SJSA1 (cell line): ENCODE data around the gene ST6GALNAC3. TPM values are rescaled to one million over a fixed set of nuclear protein-coding genes. Genes with fewer than 3 reads are reported as not detected.
"Not testable (repeated sequence)": the region's sequence is repeated elsewhere in the genome, so short reads cannot be mapped to it uniquely, and the experiment has no call there.

Source experiments
- DNase-seq, 2 experiments: peaks; one replicate each; pipeline ENCODE4 v3.0.0-alpha.2; 2015 to 2020; ENCODE audit warnings: low spot score in 2 of 2, low read depth in 1 of 2
- H3K27ac ChIP-seq: fragments of 250-450 bp; sonication (Bioruptor Pico); 2 replicates; pipeline ENCODE4 v1.5.1; 2020; ENCODE audit warnings: mild to moderate bottlenecking, moderate library complexity
- H3K27me3 ChIP-seq: fragments of 250-450 bp; sonication (Bioruptor Pico); replicated peaks from 2 replicates; pipeline ENCODE4 v1.5.1; 2020; ENCODE audit warnings: mild to moderate bottlenecking, moderate library complexity
- H3K36me3 ChIP-seq: fragments of 250-450 bp; sonication (Bioruptor Pico); 2 replicates; pipeline ENCODE4 v1.5.1; 2020; ENCODE audit warnings: mild to moderate bottlenecking
- H3K4me1 ChIP-seq: fragments of 250-450 bp; sonication (Bioruptor Pico); replicated peaks from 2 replicates; pipeline ENCODE4 v1.6.1; 2021; ENCODE audit warnings: mild to moderate bottlenecking
- H3K4me3 ChIP-seq: fragments of 250-450 bp; sonication (Bioruptor Pico); 2 replicates; pipeline ENCODE4 v1.5.1; 2020; ENCODE audit warnings: mild to moderate bottlenecking
- H3K9me3 ChIP-seq: fragments of 250-450 bp; sonication (Bioruptor Pico); replicated peaks from 2 replicates; pipeline ENCODE4 v1.5.1; 2020; ENCODE audit warnings: mild to moderate bottlenecking
- total RNA-seq: library from RNA; depleted of rRNA; stranded (reverse); fragments of >200 nt; shearing (Covaris generic); gene quantifications from 2 replicates; pipeline ENCODE4 v1.2.3, GENCODE V29; 2014

ST6GALNAC3 gene
- total RNA-seq, 1 experiment from 2014 or later = 5.1 TPM

DNA sequence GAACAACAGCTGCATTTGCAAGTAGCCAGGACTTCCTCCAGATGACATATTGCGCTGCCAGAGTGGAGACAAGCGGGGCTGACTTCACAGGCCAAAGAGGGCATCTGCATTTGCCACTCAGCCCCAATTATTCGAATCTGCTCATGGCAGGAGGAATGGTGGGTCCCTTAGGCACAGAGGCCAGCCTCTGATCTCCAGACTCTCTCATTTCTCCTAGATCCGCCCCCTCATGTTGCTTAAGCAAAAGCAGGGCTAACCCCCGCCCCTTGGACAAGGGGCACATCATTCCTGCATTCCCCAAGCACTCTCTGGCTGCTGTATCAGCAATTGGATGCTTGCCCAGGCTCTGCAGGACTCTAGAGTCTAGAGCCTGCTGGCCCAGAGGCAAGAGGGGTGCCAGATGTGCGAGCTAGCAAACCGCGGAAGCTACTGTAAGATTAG, 262.4 kb downstream of the ST6GALNAC3 start:
- H3K27ac ChIP-seq = no peak overlapping the region

DNA sequence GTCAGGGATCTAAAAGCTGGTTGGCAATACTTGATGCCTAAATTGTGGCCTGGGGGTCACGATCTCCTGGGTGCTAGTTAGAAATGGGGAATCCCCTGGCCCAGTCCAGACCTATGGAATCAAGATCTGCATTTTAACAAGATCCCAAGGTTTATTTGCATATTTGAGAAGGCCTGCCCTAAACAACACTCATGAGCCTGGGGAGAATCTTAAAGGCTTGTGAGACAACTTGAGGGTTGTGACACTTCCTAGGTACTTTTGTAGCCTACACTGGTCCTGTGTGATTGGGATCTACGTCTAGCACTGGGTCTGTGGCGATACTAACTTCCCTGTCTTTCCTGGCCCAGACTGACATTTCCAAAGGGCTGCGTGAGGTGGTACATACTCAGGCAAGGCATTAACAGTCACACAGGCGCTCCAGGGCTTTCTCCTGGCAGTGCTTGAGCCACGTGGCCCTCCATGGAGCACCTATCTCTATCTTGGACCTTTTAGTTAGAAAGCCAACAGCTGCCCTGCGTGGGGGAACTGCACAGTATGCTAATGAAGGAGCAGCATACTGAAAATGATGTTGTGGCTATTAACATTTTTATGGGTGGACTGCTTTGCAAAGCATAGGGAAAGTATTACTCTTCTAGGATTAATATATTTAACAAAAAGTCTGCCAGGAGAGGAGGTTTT, 263.1 kb downstream of the ST6GALNAC3 start:
- Histone ChIP-seq H3K9me3 (no peaks in the 10 kb centered on the region), H3K4me1 (no peaks in the 10 kb centered on the region), H3K4me3 (no peak overlapping the region), H3K27me3 (no peaks in the 10 kb centered on the region), H3K27ac (no peak overlapping the region), H3K36me3 (no peaks in the 10 kb centered on the region)
- DNase-seq = no peak

More for the DNA sequence above, 262.4 kb downstream of the ST6GALNAC3 start:
- no peak overlapping the region for H3K4me3 ChIP-seq
- no peak for DNase-seq
- H3K9me3 ChIP-seq = no peaks in the 10 kb centered on the region
- no peaks in the 10 kb centered on the region for H3K27me3 ChIP-seq
- H3K36me3 ChIP-seq = no peaks in the 10 kb centered on the region
- no peaks in the 10 kb centered on the region for H3K4me1 ChIP-seq

DNA sequence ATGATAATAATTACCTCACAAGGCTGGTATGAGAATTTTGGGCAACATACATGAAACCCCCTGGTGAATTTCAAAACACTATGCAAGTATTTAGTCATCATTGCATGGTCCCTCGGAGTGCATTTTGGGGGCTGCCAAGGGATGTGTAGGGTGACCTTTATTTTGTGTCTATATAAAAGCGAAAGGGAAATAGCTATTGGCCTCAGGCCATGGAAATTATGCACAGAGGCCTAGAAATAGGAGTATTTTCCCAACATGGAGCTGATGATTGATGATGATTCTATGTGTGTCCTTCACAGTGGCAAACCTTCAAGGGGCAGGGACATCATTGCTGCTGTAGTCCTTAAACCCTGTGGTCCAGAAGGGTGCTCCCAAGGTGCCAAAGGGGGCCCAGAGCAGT, 265.5 kb downstream of the ST6GALNAC3 start:
- Histone ChIP-seq H3K36me3 (no peaks in the 10 kb centered on the region), H3K27ac (no peak overlapping the region), H3K9me3 (no peaks in the 10 kb centered on the region), H3K27me3 (no peaks in the 10 kb centered on the region), H3K4me1 (no peaks in the 10 kb centered on the region), H3K4me3 (no peak overlapping the region)
- no peak for DNase-seq

DNA sequence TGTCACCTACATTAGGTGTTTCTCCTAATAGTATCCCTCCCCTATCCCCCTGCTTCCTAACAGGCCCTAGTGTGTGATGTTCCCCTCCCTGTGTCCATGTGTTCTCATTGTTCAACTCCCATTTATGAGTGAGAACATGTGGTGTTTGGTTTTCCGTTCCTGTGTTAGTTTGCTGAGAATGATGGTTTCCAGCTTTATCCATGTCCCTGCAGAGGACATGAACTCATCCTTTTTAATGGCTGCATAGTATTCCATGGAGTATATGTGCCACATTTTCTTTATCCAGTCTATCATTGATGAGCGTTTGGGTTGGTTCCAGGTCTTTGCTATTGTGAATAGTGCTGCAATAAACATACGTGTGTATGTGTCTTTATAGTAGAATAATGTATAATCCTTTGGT, 267.3 kb downstream of the ST6GALNAC3 start:
- H3K9me3 ChIP-seq, H3K4me3 ChIP-seq, H3K4me1 ChIP-seq, DNase-seq, H3K27me3 ChIP-seq, H3K27ac ChIP-seq, H3K36me3 ChIP-seq: not testable (repeated sequence)

DNA sequence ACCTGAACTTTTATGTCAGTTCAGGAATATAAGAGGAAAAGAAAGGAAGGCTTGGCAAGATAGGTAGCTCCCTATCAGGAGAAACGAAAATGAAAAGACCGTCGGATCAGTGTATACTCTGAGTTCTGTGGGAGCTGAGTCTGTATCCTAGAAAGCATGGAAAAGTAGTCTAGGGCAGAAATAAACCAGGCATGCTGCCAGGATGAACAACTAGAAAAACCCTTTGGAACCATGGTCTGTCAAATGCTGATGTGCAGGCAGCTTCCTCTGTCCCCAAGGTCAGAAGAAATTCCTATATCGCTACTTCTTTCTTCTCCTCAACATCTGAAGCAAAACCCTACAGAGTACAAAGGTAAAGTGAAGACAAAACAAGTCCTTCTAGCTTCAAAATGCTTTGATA, 268.8 kb downstream of the ST6GALNAC3 start:
- Histone ChIP-seq H3K4me1 (no peaks in the 10 kb centered on the region), H3K36me3 (no peaks in the 10 kb centered on the region), H3K4me3 (no peak overlapping the region), H3K9me3 (no peaks in the 10 kb centered on the region), H3K27me3 (no peaks in the 10 kb centered on the region), H3K27ac (no peak overlapping the region)
- DNase-seq = no peak

DNA sequence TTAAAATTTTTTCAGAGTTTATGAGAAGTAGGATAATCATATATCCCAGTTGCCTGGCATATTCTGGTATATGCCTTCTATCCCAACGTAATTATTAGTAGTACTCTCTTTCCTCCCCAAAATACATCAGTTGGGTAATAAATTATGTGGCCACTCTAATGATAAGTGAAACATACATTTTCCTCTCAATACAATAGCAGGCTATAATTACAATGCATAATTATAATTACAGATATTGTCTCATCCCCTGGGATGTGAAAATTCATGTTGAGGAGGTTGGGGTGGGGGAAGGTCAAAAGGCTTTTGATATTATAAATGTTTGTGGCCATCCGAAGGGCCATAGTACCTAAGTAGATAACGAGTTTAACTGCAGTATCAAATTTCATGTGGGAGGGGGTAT, 277.1 kb downstream of the ST6GALNAC3 start:
- Histone ChIP-seq H3K27me3 (no peaks in the 10 kb centered on the region), H3K9me3 (no peaks in the 10 kb centered on the region)
- DNase-seq = no peak

DNA sequence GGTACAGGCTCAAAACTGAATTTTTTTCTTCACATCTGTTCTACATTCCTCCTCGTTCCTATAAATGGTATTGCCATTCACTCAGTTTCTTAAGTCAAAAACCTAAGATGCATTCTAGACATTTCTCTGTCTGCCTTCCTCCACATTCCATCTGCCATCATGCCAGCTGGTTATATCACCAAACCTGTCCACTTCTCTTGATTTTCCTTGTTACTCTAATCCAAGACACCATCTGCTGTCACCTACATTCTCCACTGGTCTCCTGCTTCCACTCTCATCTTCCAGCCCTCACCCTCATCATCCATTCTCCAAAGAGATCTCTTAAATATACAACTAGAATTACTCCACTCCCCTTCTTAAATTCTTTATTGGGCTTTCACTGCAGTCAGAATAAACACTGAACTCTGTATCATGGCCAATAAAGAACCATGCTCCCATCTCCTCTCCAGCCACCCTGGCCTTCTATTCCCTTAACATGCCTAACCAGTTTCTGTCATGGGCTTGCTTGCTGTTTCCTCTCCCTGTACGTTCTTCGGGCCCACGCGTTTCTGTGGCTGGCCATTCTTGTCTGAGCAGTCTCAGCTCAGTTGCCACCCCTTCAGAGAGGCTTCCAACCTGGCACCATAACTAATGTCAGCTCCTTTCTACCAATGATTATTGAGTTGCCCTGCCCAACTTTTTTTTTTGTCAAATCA, 278.3 kb downstream of the ST6GALNAC3 start:
- H3K4me3 ChIP-seq = no peak overlapping the region
- H3K36me3 ChIP-seq = no peaks in the 10 kb centered on the region
- no peaks in the 10 kb centered on the region for H3K4me1 ChIP-seq
- no peaks in the 10 kb centered on the region for H3K9me3 ChIP-seq
- no peaks in the 10 kb centered on the region for H3K27me3 ChIP-seq
- no peak for DNase-seq
- no peak overlapping the region for H3K27ac ChIP-seq

More for the DNA sequence above, 277.1 kb downstream of the ST6GALNAC3 start:
- Histone ChIP-seq H3K36me3 (no peaks in the 10 kb centered on the region), H3K4me3 (no peak overlapping the region), H3K27ac (no peak overlapping the region), H3K4me1 (no peaks in the 10 kb centered on the region)

DNA sequence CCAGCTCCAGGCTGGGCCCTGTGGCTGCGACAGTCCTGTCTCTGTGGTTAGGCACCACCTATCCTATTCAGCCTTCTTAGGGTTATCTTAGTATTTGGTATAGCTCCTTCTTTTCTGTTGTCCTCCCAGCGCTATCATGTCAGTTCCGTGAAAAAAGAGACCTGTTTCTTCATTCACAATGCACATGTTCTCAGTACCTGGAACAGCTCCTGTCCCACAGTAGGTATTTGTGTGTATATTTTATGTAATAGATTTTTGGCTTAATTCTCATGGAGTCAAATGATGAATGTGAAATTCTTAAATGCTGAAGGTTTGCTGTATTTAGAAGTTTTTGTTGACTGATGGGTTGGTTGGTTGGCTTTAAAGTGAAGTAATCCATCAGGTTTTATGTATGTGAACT, 279.7 kb downstream of the ST6GALNAC3 start:
- Histone ChIP-seq H3K9me3 (no peaks in the 10 kb centered on the region), H3K4me1 (no peaks in the 10 kb centered on the region), H3K36me3 (no peaks in the 10 kb centered on the region), H3K4me3 (no peak overlapping the region), H3K27ac (no peak overlapping the region), H3K27me3 (no peaks in the 10 kb centered on the region)
- DNase-seq = no peak

DNA sequence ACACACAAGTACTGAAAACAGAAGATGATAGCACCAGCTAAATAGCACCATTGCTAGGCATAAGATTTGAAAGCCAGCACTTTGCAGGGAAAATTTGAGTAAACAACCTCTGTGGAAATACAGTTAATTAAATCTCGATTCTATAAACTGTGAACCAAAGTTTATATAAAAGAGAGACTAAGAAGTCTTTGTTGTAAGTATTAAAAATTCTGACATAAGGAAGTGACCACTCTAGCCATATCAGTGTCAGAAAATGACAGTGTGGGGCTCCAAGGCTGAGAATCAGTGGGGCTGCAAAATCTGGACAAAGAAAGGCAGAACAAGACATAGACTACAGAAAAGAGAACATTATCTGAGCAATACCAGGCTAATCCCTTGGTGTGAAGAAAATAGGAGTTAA, 292.2 kb downstream of the ST6GALNAC3 start:
- H3K9me3 ChIP-seq = no peaks in the 10 kb centered on the region
- no peaks in the 10 kb centered on the region for H3K36me3 ChIP-seq
- no peaks in the 10 kb centered on the region for H3K4me1 ChIP-seq
- no peak overlapping the region for H3K27ac ChIP-seq
- no peaks in the 10 kb centered on the region for H3K27me3 ChIP-seq
- DNase-seq = no peak
- no peak overlapping the region for H3K4me3 ChIP-seq

DNA sequence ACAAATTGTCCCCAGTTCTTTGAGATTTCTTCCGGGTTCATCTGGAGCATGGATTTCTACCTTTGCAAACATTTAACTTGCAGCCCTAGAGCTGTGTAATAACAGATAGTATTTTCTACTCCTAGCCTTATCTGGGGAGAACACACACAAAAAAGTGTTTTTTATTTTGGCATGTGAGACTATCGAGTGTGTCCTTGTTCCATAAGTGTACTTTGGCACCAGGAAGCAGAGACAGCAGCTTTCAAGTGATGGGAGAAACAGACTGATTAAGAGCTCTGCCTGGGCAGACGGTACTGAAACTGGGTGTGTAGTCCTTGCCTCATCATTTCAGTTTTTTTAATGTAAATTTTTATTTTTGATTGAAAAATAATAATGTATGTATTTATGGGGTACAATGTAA, 297.4 kb downstream of the ST6GALNAC3 start:
- H3K9me3 ChIP-seq = no peaks in the 10 kb centered on the region
- H3K27me3 ChIP-seq = no peaks in the 10 kb centered on the region
- DNase-seq = no peak
- no peaks in the 10 kb centered on the region for H3K36me3 ChIP-seq
- H3K4me1 ChIP-seq = no peaks in the 10 kb centered on the region
- H3K27ac ChIP-seq = no peak overlapping the region
- no peak overlapping the region for H3K4me3 ChIP-seq

DNA sequence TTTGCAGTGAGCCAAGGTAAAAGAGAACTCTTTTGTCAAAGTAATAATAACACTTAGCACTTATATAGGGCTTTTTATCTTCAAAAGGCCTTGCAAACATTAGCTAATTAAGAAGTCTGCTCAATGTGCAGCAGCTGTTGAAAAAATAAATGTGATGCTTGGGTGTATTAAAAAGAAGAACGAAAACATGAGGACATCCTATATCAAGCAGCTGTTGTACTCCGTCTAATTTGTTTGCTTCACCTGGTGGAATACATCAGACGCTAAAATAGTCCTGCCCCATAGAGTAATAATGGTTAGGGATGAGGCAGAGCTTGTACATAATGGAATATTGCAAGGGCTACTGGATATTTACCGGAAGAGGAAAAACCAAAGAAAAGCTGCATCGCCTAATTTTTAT, 299.5 kb downstream of the ST6GALNAC3 start:
- Histone ChIP-seq H3K4me1 (no peaks in the 10 kb centered on the region), H3K27ac (no peak overlapping the region), H3K4me3 (no peak overlapping the region), H3K9me3 (no peaks in the 10 kb centered on the region), H3K36me3 (no peaks in the 10 kb centered on the region), H3K27me3 (no peaks in the 10 kb centered on the region)
- DNase-seq = no peak

DNA sequence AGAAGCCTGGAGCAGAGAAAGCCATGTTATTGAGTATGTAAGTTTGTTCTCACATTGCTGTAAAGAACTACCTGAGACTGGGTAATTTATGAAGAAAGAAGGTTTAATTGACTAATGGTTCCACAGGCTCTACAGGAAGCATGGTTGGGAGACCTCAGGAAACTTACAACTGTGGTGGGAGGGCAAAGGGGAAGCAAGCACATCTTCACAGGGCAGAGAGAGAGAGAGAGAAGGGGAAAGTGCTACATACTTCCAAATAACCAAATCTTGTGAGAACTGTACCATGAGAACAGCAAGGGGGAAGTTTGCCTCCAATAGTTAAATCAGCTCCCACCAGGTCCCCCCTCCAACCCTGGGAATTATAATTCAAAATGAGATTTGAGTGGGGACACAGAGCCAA, 302.7 kb downstream of the ST6GALNAC3 start:
- Histone ChIP-seq H3K27ac (no peak overlapping the region), H3K36me3 (no peaks in the 10 kb centered on the region), H3K27me3 (no peaks in the 10 kb centered on the region), H3K9me3 (no peaks in the 10 kb centered on the region), H3K4me3 (no peak overlapping the region), H3K4me1 (no peaks in the 10 kb centered on the region)
- DNase-seq = no peak

DNA sequence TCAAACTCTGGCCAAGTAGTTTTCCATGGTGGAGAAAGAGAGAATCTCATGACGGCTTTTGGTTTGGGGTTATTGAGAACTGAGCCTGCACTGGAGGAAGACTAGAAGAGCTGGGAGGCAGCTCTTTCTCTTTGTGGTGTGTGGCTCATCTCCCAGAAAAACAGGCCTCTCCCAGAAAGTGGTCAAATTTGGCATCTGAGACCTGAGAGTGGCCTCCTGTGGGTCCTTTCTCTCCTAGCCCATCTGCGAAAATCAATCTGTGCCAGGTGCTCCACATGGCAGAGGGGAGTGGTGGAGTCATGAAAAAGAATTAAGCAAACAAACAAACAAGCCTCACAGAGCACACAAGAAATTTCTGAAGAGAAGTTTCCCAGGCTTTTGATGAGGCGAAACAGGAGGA, 305.0 kb downstream of the ST6GALNAC3 start:
- Histone ChIP-seq H3K27ac (no peak overlapping the region), H3K27me3 (no peaks in the 10 kb centered on the region), H3K36me3 (no peaks in the 10 kb centered on the region), H3K4me1 (no peaks in the 10 kb centered on the region), H3K9me3 (no peaks in the 10 kb centered on the region), H3K4me3 (no peak overlapping the region)
- DNase-seq = no peak

DNA sequence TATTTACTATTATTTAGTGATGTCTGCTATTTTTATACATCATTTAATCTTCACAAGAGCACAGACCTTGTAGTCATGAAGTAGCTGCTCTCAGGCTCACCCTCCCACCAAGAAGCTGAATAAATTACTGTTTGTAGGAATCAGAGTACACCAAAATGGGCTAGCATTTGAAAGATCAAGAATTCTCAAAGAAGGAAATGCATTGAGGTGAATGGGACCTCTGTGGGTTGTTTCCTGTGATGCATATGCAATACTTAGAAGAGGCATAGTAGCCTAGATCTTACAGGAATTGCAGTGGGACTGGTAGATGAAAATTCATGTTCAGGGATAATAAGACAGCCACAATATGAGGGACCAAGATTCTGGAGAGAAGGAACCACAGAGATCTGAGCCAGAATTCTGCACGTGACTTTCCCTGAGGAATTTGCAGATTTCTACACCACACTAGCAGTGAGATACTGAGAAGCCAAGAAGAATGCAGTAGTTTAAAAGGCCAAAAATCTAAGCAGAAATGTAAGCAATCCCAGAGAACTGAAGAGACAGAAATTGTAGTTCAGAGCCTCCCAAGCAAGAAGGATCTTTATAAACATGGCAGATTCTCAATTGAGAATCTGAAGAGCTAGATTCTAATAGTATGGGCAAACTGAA, 307.0 kb downstream of the ST6GALNAC3 start:
- no peaks in the 10 kb centered on the region for H3K27me3 ChIP-seq

More for the DNA sequence above, 307.0 kb downstream of the ST6GALNAC3 start:
- H3K27ac ChIP-seq = no peak overlapping the region
- H3K4me3 ChIP-seq = no peak overlapping the region
- no peaks in the 10 kb centered on the region for H3K9me3 ChIP-seq
- DNase-seq = no peak
- no peaks in the 10 kb centered on the region for H3K4me1 ChIP-seq
- H3K36me3 ChIP-seq = no peaks in the 10 kb centered on the region
